CD4-positive, alpha-beta T cell treated with Interleukin-21 for 1 hour (primary cell): ENCODE data around the gene SH2D4B.
A peak's percentile ranks its signal among the peaks of the same experiment; 100 is the strongest.

Source experiments
- DNase-seq: peaks from one replicate; pipeline ENCODE4 v3.0.0-alpha.2; 2020

SH2D4B gene

GRCh38 chr10:80598084-80598798 lies 60.5 kb downstream of the SH2D4B start:
- no peak for DNase-seq

- no peak for DNase-seq
These were observed 61.2 kb downstream of the SH2D4B start for GRCh38 chr10:80598951-80599350.

- DNase-seq: peak; percentile 28
These were observed 61.7 kb downstream of the SH2D4B start for GRCh38 chr10:80599424-80599847.

- no peak for DNase-seq
These were observed 62.6 kb downstream of the SH2D4B start for GRCh38 chr10:80600256-80600655.

- no peak for DNase-seq
These were observed 65.2 kb downstream of the SH2D4B start for GRCh38 chr10:80602881-80603280.

- no peak for DNase-seq
These were observed 65.8 kb downstream of the SH2D4B start for GRCh38 chr10:80603516-80603915.

GRCh38 chr10:80608706-80609105 lies 71.0 kb downstream of the SH2D4B start:
- no peak for DNase-seq

- DNase-seq: no peak
These were observed 71.6 kb downstream of the SH2D4B start for GRCh38 chr10:80609331-80609730.

GRCh38 chr10:80611481-80612185 lies 73.9 kb downstream of the SH2D4B start:
- DNase-seq: no peak

GRCh38 chr10:80612261-80612660 lies 74.6 kb downstream of the SH2D4B start:
- DNase-seq: no peak

GRCh38 chr10:80613466-80614170 lies 75.9 kb downstream of the SH2D4B start:
- no peak for DNase-seq

- no peak for DNase-seq
These were observed 77.1 kb downstream of the SH2D4B start for GRCh38 chr10:80614576-80615416.

- no peak for DNase-seq
These were observed 80.1 kb downstream of the SH2D4B start for GRCh38 chr10:80617807-80618206.

GRCh38 chr10:80619036-80619435 lies 81.3 kb downstream of the SH2D4B start:
- no peak for DNase-seq

- no peak for DNase-seq
These were observed 84.5 kb downstream of the SH2D4B start for GRCh38 chr10:80622153-80622552.

GRCh38 chr10:80630324-80630723 lies 92.6 kb downstream of the SH2D4B start:
- no peak for DNase-seq

- no peak for DNase-seq
These were observed 95.0 kb downstream of the SH2D4B start for GRCh38 chr10:80632742-80633141.

GRCh38 chr10:80633383-80633860 lies 95.7 kb downstream of the SH2D4B start:
- DNase-seq: no peak

- DNase-seq: no peak
These were observed 96.2 kb downstream of the SH2D4B start for GRCh38 chr10:80633910-80634309.

- no peak for DNase-seq
These were observed 105.0 kb downstream of the SH2D4B start for GRCh38 chr10:80642661-80643060.

GRCh38 chr10:80646366-80646765 lies 108.7 kb downstream of the SH2D4B start:
- no peak for DNase-seq

- no peak for DNase-seq
These were observed 109.6 kb downstream of the SH2D4B start for GRCh38 chr10:80647173-80647833.
